ENCODE results near the gene SUMO2.
A peak's percentile ranks its signal among the peaks of the same experiment; 100 is the strongest.

The SUMO2 gene

GRCh38 chr17:75194879-75195278 is 12.1 kb upstream of the SUMO2 start:
- H3K36me3 ChIP-seq (ENCODE audit: insufficient read depth, low read length) = no peaks in the 10 kb centered on the region
- H3K4me3 ChIP-seq = no peak overlapping the region
- no peak overlapping the region for H3K9ac ChIP-seq (ENCODE audit: insufficient read length)
- no peak overlapping the region for H3K27ac ChIP-seq
- no peak for DNase-seq (ENCODE audit: low read depth, low spot score)
- TF ChIP-seq EZH2 (IDR thresholded peaks at IDR 0.05) = no peak
- no peak for TF ChIP-seq POLR2AphosphoS5 (IDR thresholded peaks at IDR 0.05; ENCODE audit: borderline replicate concordance, low read depth, low read length)
- TF ChIP-seq FOXP2 (optimal IDR thresholded peaks at IDR 0.05; ENCODE audit: control extremely low read depth, extremely low read length, insufficient read depth) = no peak
- no peaks in the 10 kb centered on the region for H3K9me3 ChIP-seq (ENCODE audit: low read depth, low read length)

GRCh38 chr17:75191584-75191983 is 8.8 kb upstream of the SUMO2 start:
- H3K9me3 ChIP-seq (ENCODE audit: low read depth, low read length) = no peaks in the 10 kb centered on the region
- no peak overlapping the region for H3K27ac ChIP-seq
- TF ChIP-seq EZH2 (IDR thresholded peaks at IDR 0.05) (no peak), POLR2AphosphoS5 (IDR thresholded peaks at IDR 0.05; ENCODE audit: borderline replicate concordance, low read depth, low read length) (no peak), FOXP2 (optimal IDR thresholded peaks at IDR 0.05; ENCODE audit: control extremely low read depth, extremely low read length, insufficient read depth) (no peak)
- H3K4me3 ChIP-seq = no peak overlapping the region
- no peaks in the 10 kb centered on the region for H3K36me3 ChIP-seq (ENCODE audit: insufficient read depth, low read length)
- no peak for DNase-seq (ENCODE audit: low read depth, low spot score)
- H3K9ac ChIP-seq (ENCODE audit: insufficient read length) = no peak overlapping the region

GRCh38 chr17:75188614-75189013 is 5.9 kb upstream of the SUMO2 start:
- H3K27ac ChIP-seq = no peak overlapping the region
- DNase-seq (ENCODE audit: low read depth, low spot score) = no peak
- H3K4me3 ChIP-seq = no peak overlapping the region
- TF ChIP-seq EZH2 (IDR thresholded peaks at IDR 0.05) (no peak), FOXP2 (optimal IDR thresholded peaks at IDR 0.05; ENCODE audit: control extremely low read depth, extremely low read length, insufficient read depth) (no peak), POLR2AphosphoS5 (IDR thresholded peaks at IDR 0.05; ENCODE audit: borderline replicate concordance, low read depth, low read length) (no peak)
- H3K36me3 ChIP-seq (ENCODE audit: insufficient read depth, low read length) = no peaks in the 10 kb centered on the region
- H3K9ac ChIP-seq (ENCODE audit: insufficient read length) = no peak overlapping the region
- no peaks in the 10 kb centered on the region for H3K9me3 ChIP-seq (ENCODE audit: low read depth, low read length)

GRCh38 chr17:75183999-75184884 is 1.5 kb upstream of the SUMO2 start:
- H3K36me3 ChIP-seq (ENCODE audit: insufficient read depth, low read length) = peaks cover 17% of the 10 kb centered on the region
- no peak overlapping the region for H3K9ac ChIP-seq (ENCODE audit: insufficient read length)
- no peaks in the 10 kb centered on the region for H3K9me3 ChIP-seq (ENCODE audit: low read depth, low read length)
- peak overlapping the region; percentile 100; the same call in 1 of the 2 replicates for H3K27ac ChIP-seq
- H3K4me3 ChIP-seq = no peak overlapping the region
- TF ChIP-seq POLR2AphosphoS5 (IDR thresholded peaks at IDR 0.05; ENCODE audit: borderline replicate concordance, low read depth, low read length) = no peak
- no peak for TF ChIP-seq FOXP2 (optimal IDR thresholded peaks at IDR 0.05; ENCODE audit: control extremely low read depth, extremely low read length, insufficient read depth)
- TF ChIP-seq EZH2 (IDR thresholded peaks at IDR 0.05) = no peak
- DNase-seq (ENCODE audit: low read depth, low spot score) = no peak

- Histone ChIP-seq H3K36me3 (ENCODE audit: insufficient read depth, low read length) (peaks cover 37% of the 10 kb centered on the region), H3K9ac (ENCODE audit: insufficient read length) (peak overlapping the region; percentile 98), H3K9me3 (ENCODE audit: low read depth, low read length) (no peaks in the 10 kb centered on the region), H3K4me3 (peak overlapping the region; percentile 93), H3K27ac (peak overlapping the region; percentile 100)
- TF ChIP-seq FOXP2 (optimal IDR thresholded peaks at IDR 0.05; ENCODE audit: control extremely low read depth, extremely low read length, insufficient read depth) (no peak), POLR2AphosphoS5 (IDR thresholded peaks at IDR 0.05; ENCODE audit: borderline replicate concordance, low read depth, low read length) (no peak), EZH2 (IDR thresholded peaks at IDR 0.05) (no peak)
- DNase-seq (ENCODE audit: low read depth, low spot score) = no peak
These were observed 515 bp downstream of the SUMO2 start for GRCh38 chr17:75182319-75182568.

GRCh38 chr17:75181608-75182318 is 996 bp downstream of the SUMO2 start:
- peaks cover 40% of the 10 kb centered on the region for H3K36me3 ChIP-seq (ENCODE audit: insufficient read depth, low read length)
- peak overlapping the region; percentile 93 for H3K4me3 ChIP-seq
- no peaks in the 10 kb centered on the region for H3K9me3 ChIP-seq (ENCODE audit: low read depth, low read length)
- TF ChIP-seq EZH2 (IDR thresholded peaks at IDR 0.05) (no peak), FOXP2 (optimal IDR thresholded peaks at IDR 0.05; ENCODE audit: control extremely low read depth, extremely low read length, insufficient read depth) (no peak)
- peak overlapping the region; percentile 98 for H3K9ac ChIP-seq (ENCODE audit: insufficient read length)
- DNase-seq (ENCODE audit: low read depth, low spot score) = no peak
- peak overlapping the region; percentile 100 for H3K27ac ChIP-seq

DNA sequence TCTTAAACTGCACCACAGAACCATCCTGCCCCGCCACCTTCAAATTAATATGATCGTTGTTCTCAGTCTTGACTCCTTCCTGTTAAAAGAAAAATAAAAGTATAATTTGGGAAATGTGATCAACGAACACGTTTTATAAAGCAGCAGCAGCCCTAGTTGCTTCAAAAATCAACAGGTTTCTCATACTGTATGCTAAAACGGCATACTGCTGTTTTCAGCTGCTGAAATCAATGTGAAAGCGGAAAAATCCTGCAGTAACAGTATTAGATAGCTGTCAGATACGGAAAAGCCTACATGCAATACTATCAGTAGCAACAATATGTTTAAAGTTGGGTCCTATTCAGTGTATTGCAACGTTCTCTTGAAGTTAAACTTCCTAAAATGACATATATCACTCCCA is 1.6 kb downstream of the SUMO2 start:
- H3K4me3 ChIP-seq = peak overlapping the region; percentile 93
- H3K9me3 ChIP-seq (ENCODE audit: low read depth, low read length) = no peaks in the 10 kb centered on the region
- H3K27ac ChIP-seq = no peak overlapping the region
- H3K9ac ChIP-seq (ENCODE audit: insufficient read length) = peak overlapping the region; percentile 98
- no peak for DNase-seq (ENCODE audit: low read depth, low spot score)
- TF ChIP-seq FOXP2 (optimal IDR thresholded peaks at IDR 0.05; ENCODE audit: control extremely low read depth, extremely low read length, insufficient read depth) = no peak
- TF ChIP-seq POLR2AphosphoS5 (IDR thresholded peaks at IDR 0.05; ENCODE audit: borderline replicate concordance, low read depth, low read length) = no peak
- TF ChIP-seq EZH2 (IDR thresholded peaks at IDR 0.05) = no peak
- peaks cover 46% of the 10 kb centered on the region for H3K36me3 ChIP-seq (ENCODE audit: insufficient read depth, low read length)

GRCh38 chr17:75178453-75178852 is 4.3 kb downstream of the SUMO2 start:
- H3K4me3 ChIP-seq = no peak overlapping the region
- H3K9me3 ChIP-seq (ENCODE audit: low read depth, low read length) = no peaks in the 10 kb centered on the region
- peaks cover 73% of the 10 kb centered on the region for H3K36me3 ChIP-seq (ENCODE audit: insufficient read depth, low read length)
- no peak overlapping the region for H3K9ac ChIP-seq (ENCODE audit: insufficient read length)
- H3K27ac ChIP-seq = no peak overlapping the region
- no peak for DNase-seq (ENCODE audit: low read depth, low spot score)
- TF ChIP-seq FOXP2 (optimal IDR thresholded peaks at IDR 0.05; ENCODE audit: control extremely low read depth, extremely low read length, insufficient read depth) (no peak), POLR2AphosphoS5 (IDR thresholded peaks at IDR 0.05; ENCODE audit: borderline replicate concordance, low read depth, low read length) (no peak), EZH2 (IDR thresholded peaks at IDR 0.05) (no peak)

Data from SK-N-MC (cell line).